Activated CD4-positive, alpha-beta T cell treated with anti-CD3 and anti-CD28 coated beads for 4 hours (primary cell): Measurements from ENCODE around the gene PLCB1.
"Not testable (repeated sequence)": the region's sequence is repeated elsewhere in the genome, so short reads cannot be mapped to it uniquely, and the experiment has no call there.

Experiments
- DNase-seq, 2 donors: peaks; one replicate each; pipeline ENCODE4 v3.0.0-alpha.2; 2020

Gene PLCB1

GRCh38 chr20:8424010-8424409 lies 291.9 kb downstream of the PLCB1 start:
- DNase-seq: no peak

- DNase-seq: no peak
Measured at GRCh38 chr20:8425016-8425415, 292.9 kb downstream of the PLCB1 start.

GRCh38 chr20:8425802-8426201 lies 293.7 kb downstream of the PLCB1 start:
- DNase-seq: no peak

- no peak for DNase-seq
Measured at GRCh38 chr20:8427419-8428040, 295.5 kb downstream of the PLCB1 start.

GRCh38 chr20:8428988-8429387 lies 296.9 kb downstream of the PLCB1 start:
- DNase-seq: no peak

- DNase-seq: no peak
Measured at GRCh38 chr20:8431538-8432434, 299.7 kb downstream of the PLCB1 start.

GRCh38 chr20:8432435-8433148 lies 300.5 kb downstream of the PLCB1 start:
- DNase-seq: no peak

GRCh38 chr20:8433291-8433690 lies 301.2 kb downstream of the PLCB1 start:
- no peak for DNase-seq

GRCh38 chr20:8434326-8434876 lies 302.3 kb downstream of the PLCB1 start:
- DNase-seq: no peak

GRCh38 chr20:8435285-8436035 lies 303.4 kb downstream of the PLCB1 start:
- no peak for DNase-seq

- DNase-seq: not testable (repeated sequence)
Measured at GRCh38 chr20:8436938-8437337, 304.9 kb downstream of the PLCB1 start.

- no peak for DNase-seq
Measured at GRCh38 chr20:8438748-8439147, 306.7 kb downstream of the PLCB1 start.

- no peak for DNase-seq
Measured at GRCh38 chr20:8443464-8444072, 311.5 kb downstream of the PLCB1 start.

- DNase-seq: no peak
Measured at GRCh38 chr20:8447262-8448120, 315.4 kb downstream of the PLCB1 start.

GRCh38 chr20:8449123-8449522 lies 317.1 kb downstream of the PLCB1 start:
- DNase-seq: no peak

GRCh38 chr20:8454137-8454712 lies 322.2 kb downstream of the PLCB1 start:
- no peak for DNase-seq

- DNase-seq: no peak
Measured at GRCh38 chr20:8456765-8457164, 324.7 kb downstream of the PLCB1 start.

- no peak for DNase-seq
Measured at GRCh38 chr20:8457978-8458377, 325.9 kb downstream of the PLCB1 start.

GRCh38 chr20:8461186-8461585 lies 329.1 kb downstream of the PLCB1 start:
- no peak for DNase-seq

- DNase-seq: no peak
Measured at GRCh38 chr20:8464368-8464767, 332.3 kb downstream of the PLCB1 start.

GRCh38 chr20:8466781-8467180 lies 334.7 kb downstream of the PLCB1 start:
- not testable (repeated sequence) for DNase-seq
